Liver (tissue), 9 donors: ENCODE data around the gene LRMDA. TPM values are rescaled to one million over a fixed set of nuclear protein-coding genes. Genes with fewer than 3 reads are reported as not detected.

ENCODE experiments used
- DNase-seq: peaks from one replicate; pipeline ENCODE4 v3.0.0-alpha.2; 2017; ENCODE audit warnings: low spot score
- H3K27ac ChIP-seq, 2 donors: one replicate each; pipeline ENCODE4 v1.7.0; 2013; ENCODE audit warnings: inconsistent platforms in 2 of 2, low read length in 2 of 2, control low read depth in 1 of 2, low read depth in 1 of 2, mild to moderate bottlenecking in 1 of 2
- H3K27me3 ChIP-seq, 4 donors: one replicate each; pipeline versions ENCODE4 v1.6.1 to v1.7.0; 2013; ENCODE audit warnings: low read length in 3 of 4, inconsistent platforms in 1 of 4, mild to moderate bottlenecking in 1 of 4, moderate library complexity in 1 of 4; ENCODE audit not compliant: control insufficient read depth in 4 of 4, insufficient read depth in 4 of 4
- H3K36me3 ChIP-seq, 4 donors: one replicate each; pipeline versions ENCODE4 v1.6.1 to v1.7.0; 2013; ENCODE audit warnings: low read length in 3 of 4, mild to moderate bottlenecking in 3 of 4, low read depth in 1 of 4, moderate library complexity in 1 of 4; ENCODE audit not compliant: control insufficient read depth in 4 of 4, insufficient read depth in 3 of 4
- H3K4me1 ChIP-seq, 4 donors: one replicate each; pipeline versions ENCODE4 v1.6.1 to v1.7.0; 2013; ENCODE audit warnings: low read length in 3 of 4, mild to moderate bottlenecking in 3 of 4, moderate library complexity in 1 of 4; ENCODE audit not compliant: control insufficient read depth in 4 of 4, insufficient read depth in 4 of 4
- H3K4me3 ChIP-seq, 3 donors: one replicate each; pipeline versions ENCODE4 v1.6.1 to v1.7.0; 2013; ENCODE audit warnings: low read length in 3 of 3, control low read depth in 1 of 3, low read depth in 1 of 3, mild to moderate bottlenecking in 1 of 3
- H3K9ac ChIP-seq, 2 donors: one replicate each; pipeline ENCODE4 v1.7.0; 2013; ENCODE audit warnings: low read length in 2 of 2, mild to moderate bottlenecking in 2 of 2, moderate library complexity in 2 of 2, control low read depth in 1 of 2, low read depth in 1 of 2
- H3K9me3 ChIP-seq, 4 donors: one replicate each; pipeline versions ENCODE4 v1.6.1 to v1.7.0; 2013; ENCODE audit warnings: low read length in 3 of 4; ENCODE audit not compliant: control insufficient read depth in 4 of 4
- ATF3 ChIP-seq: IDR thresholded peaks from 2 replicates; pipeline ENCODE4 v1.6.1; 2016; ENCODE audit warnings: antibody characterized with exemption
- EGR1 ChIP-seq, 2 donors: IDR thresholded peaks; 2 replicates each; pipeline ENCODE4 v1.6.1; 2016 to 2018; ENCODE audit warnings: antibody characterized with exemption in 2 of 2, low read depth in 2 of 2
- FOXA1 ChIP-seq: IDR thresholded peaks from 2 replicates; pipeline ENCODE4 v1.6.1; 2016; ENCODE audit warnings: antibody characterized with exemption
- FOXA2 ChIP-seq: IDR thresholded peaks from 2 replicates; pipeline ENCODE4 v1.6.1; 2016; ENCODE audit warnings: antibody characterized with exemption
- GABPA ChIP-seq, 2 donors: IDR thresholded peaks in 1 of 2; conservative IDR thresholded peaks in 1 of 2; 2 replicates each; pipeline ENCODE4 v1.6.1; 2016; ENCODE audit warnings: antibody characterized with exemption in 2 of 2, mild to moderate bottlenecking in 1 of 2, moderate library complexity in 1 of 2
- HNF4A ChIP-seq, 2 donors: conservative IDR thresholded peaks; 2 replicates each; pipeline ENCODE4 v1.6.1; 2016; ENCODE audit warnings: antibody characterized with exemption in 2 of 2, mild to moderate bottlenecking in 2 of 2
- HNF4G ChIP-seq: IDR thresholded peaks from 2 replicates; pipeline ENCODE4 v1.6.1; 2016; ENCODE audit warnings: antibody characterized with exemption
- JUND ChIP-seq, 2 donors: IDR thresholded peaks; 2 replicates each; pipeline ENCODE4 v1.6.1; 2016; ENCODE audit warnings: antibody characterized with exemption in 2 of 2
- NR2F2 ChIP-seq: IDR thresholded peaks from 2 replicates; pipeline ENCODE4 v1.6.1; 2016; ENCODE audit warnings: antibody characterized with exemption
- RAD21 ChIP-seq, 2 donors: IDR thresholded peaks; 2 replicates each; pipeline ENCODE4 v1.6.1; 2016; ENCODE audit warnings: antibody characterized with exemption in 2 of 2, mild to moderate bottlenecking in 2 of 2
- RXRA ChIP-seq, 2 donors: IDR thresholded peaks; 2 replicates each; pipeline ENCODE4 v1.6.1; 2017 to 2018; ENCODE audit warnings: antibody characterized with exemption in 2 of 2, mild to moderate bottlenecking in 1 of 2
- SP1 ChIP-seq: IDR thresholded peaks from 2 replicates; pipeline ENCODE4 v1.6.1; 2018; ENCODE audit warnings: antibody characterized with exemption, mild to moderate bottlenecking
- TAF1 ChIP-seq: conservative IDR thresholded peaks from 2 replicates; pipeline ENCODE4 v1.6.1; 2016; ENCODE audit warnings: antibody characterized with exemption, mild to moderate bottlenecking
- YY1 ChIP-seq: IDR thresholded peaks from 2 replicates; pipeline ENCODE4 v1.6.1; 2016; ENCODE audit warnings: antibody characterized with exemption, mild to moderate bottlenecking
- WGBS: extraction: QIAGEN DNeasy Blood & Tissue Kit; methylation state at CpG from one replicate; pipeline ENCODE4 v1.1.7; 2013; 5-methylcytosine and 5-hydroxymethylcytosine counted together
- polyA plus RNA-seq, 2 donors: library from polyadenylated mRNA; stranded (reverse) in 1 of 2; unstranded in 1 of 2; fragments of 200-250 nt in 1 of 2; fragments of >200 nt in 1 of 2; fragmentation: Nextera tagmentation in 1 of 2; extraction: Ambion mirVana in 1 of 2; gene quantifications; one replicate each; pipeline versions ENCODE4 v1.2.1 to v1.2.3, GENCODE V29; 2013 to 2015
- total RNA-seq, 2 donors: library from RNA; depleted of rRNA; stranded (reverse); fragments of >200 nt; gene quantifications; one replicate each; pipeline ENCODE4 v1.2.3, GENCODE V29; 2014
- TF ChIP-seq, protein P1 (sequence below): fragments of 150-350 bp; IDR thresholded peaks from 2 replicates; pipeline ENCODE4 v1.5.1; 2017; ENCODE audit warnings: improper control_type of control experiment, low read depth, low read length; ENCODE audit not compliant: missing input control
- TF ChIP-seq, protein P2 (sequence below): IDR thresholded peaks from 2 replicates; pipeline ENCODE4 v1.6.1; 2016; ENCODE audit warnings: antibody characterized with exemption
- TF ChIP-seq, protein P3 (sequence below): IDR thresholded peaks from 2 replicates; pipeline ENCODE4 v1.6.1; 2016; ENCODE audit warnings: antibody characterized with exemption, mild to moderate bottlenecking
- TF ChIP-seq, protein P4 (sequence below): IDR thresholded peaks from 2 replicates; pipeline ENCODE4 v1.6.1; 2016; ENCODE audit warnings: antibody characterized with exemption
- donor health status: healthy.
- donor health status: healthy.
- donor health status: healthy.
- donor health status: healthy.
- donor health status: healthy.

The LRMDA gene
- total and polyA plus RNA-seq, 4 donors: 7.9 to 15.8 (median 11.3) TPM

DNA sequence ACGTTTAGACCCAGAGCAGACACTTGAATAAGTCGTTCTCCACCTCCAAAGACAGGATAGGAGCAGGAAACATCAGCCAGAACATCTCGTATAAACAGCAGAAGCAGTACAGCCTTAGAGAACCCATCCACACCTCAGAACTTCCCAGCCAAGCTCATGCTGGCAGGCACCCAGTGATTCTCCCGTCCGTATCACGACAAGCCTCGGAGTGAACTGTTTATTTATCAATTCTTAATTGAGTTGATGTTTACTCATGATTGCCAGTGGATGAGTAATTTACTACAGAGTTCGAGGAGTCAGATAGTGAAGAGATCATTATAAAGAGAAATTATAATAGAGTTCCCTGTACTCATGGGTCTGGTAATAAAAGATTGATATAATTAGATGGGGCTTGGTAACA lies 811.5 kb downstream of the LRMDA start (continued):
- TF ChIP-seq, protein P1, sequence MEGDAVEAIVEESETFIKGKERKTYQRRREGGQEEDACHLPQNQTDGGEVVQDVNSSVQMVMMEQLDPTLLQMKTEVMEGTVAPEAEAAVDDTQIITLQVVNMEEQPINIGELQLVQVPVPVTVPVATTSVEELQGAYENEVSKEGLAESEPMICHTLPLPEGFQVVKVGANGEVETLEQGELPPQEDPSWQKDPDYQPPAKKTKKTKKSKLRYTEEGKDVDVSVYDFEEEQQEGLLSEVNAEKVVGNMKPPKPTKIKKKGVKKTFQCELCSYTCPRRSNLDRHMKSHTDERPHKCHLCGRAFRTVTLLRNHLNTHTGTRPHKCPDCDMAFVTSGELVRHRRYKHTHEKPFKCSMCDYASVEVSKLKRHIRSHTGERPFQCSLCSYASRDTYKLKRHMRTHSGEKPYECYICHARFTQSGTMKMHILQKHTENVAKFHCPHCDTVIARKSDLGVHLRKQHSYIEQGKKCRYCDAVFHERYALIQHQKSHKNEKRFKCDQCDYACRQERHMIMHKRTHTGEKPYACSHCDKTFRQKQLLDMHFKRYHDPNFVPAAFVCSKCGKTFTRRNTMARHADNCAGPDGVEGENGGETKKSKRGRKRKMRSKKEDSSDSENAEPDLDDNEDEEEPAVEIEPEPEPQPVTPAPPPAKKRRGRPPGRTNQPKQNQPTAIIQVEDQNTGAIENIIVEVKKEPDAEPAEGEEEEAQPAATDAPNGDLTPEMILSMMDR: no peak
- TF ChIP-seq HNF4G: no peak
- TF ChIP-seq RXRA (IDR thresholded peaks at IDR 0.05): no peak
- TF ChIP-seq RAD21 (IDR thresholded peaks at IDR 0.05): no peak
- no peak for TF ChIP-seq FOXA1
- TF ChIP-seq NR2F2: no peak

GRCh38 chr10:76244061-76244686 lies 812.8 kb downstream of the LRMDA start:
- no peaks in the 10 kb centered on the region for H3K27me3 ChIP-seq
- TF ChIP-seq, protein P2, sequence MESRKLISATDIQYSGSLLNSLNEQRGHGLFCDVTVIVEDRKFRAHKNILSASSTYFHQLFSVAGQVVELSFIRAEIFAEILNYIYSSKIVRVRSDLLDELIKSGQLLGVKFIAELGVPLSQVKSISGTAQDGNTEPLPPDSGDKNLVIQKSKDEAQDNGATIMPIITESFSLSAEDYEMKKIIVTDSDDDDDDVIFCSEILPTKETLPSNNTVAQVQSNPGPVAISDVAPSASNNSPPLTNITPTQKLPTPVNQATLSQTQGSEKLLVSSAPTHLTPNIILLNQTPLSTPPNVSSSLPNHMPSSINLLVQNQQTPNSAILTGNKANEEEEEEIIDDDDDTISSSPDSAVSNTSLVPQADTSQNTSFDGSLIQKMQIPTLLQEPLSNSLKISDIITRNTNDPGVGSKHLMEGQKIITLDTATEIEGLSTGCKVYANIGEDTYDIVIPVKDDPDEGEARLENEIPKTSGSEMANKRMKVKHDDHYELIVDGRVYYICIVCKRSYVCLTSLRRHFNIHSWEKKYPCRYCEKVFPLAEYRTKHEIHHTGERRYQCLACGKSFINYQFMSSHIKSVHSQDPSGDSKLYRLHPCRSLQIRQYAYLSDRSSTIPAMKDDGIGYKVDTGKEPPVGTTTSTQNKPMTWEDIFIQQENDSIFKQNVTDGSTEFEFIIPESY: no peak
- TF ChIP-seq EGR1 (IDR thresholded peaks at IDR 0.05; ENCODE audit: low read depth in 2 of 2): no peak
- no peak for TF ChIP-seq SP1
- no peak for TF ChIP-seq ATF3
- TF ChIP-seq, protein P3, sequence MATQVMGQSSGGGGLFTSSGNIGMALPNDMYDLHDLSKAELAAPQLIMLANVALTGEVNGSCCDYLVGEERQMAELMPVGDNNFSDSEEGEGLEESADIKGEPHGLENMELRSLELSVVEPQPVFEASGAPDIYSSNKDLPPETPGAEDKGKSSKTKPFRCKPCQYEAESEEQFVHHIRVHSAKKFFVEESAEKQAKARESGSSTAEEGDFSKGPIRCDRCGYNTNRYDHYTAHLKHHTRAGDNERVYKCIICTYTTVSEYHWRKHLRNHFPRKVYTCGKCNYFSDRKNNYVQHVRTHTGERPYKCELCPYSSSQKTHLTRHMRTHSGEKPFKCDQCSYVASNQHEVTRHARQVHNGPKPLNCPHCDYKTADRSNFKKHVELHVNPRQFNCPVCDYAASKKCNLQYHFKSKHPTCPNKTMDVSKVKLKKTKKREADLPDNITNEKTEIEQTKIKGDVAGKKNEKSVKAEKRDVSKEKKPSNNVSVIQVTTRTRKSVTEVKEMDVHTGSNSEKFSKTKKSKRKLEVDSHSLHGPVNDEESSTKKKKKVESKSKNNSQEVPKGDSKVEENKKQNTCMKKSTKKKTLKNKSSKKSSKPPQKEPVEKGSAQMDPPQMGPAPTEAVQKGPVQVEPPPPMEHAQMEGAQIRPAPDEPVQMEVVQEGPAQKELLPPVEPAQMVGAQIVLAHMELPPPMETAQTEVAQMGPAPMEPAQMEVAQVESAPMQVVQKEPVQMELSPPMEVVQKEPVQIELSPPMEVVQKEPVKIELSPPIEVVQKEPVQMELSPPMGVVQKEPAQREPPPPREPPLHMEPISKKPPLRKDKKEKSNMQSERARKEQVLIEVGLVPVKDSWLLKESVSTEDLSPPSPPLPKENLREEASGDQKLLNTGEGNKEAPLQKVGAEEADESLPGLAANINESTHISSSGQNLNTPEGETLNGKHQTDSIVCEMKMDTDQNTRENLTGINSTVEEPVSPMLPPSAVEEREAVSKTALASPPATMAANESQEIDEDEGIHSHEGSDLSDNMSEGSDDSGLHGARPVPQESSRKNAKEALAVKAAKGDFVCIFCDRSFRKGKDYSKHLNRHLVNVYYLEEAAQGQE: no peak
- TF ChIP-seq HNF4A (conservative IDR thresholded peaks at IDR 0.05): no peak
- TF ChIP-seq, protein P4, sequence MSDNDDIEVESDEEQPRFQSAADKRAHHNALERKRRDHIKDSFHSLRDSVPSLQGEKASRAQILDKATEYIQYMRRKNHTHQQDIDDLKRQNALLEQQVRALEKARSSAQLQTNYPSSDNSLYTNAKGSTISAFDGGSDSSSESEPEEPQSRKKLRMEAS: no peak
- TF ChIP-seq JUND (IDR thresholded peaks at IDR 0.05): no peak
- TF ChIP-seq TAF1: no peak
- TF ChIP-seq RAD21 (IDR thresholded peaks at IDR 0.05): no peak
- TF ChIP-seq FOXA2: no peak
- TF ChIP-seq, protein P1: no peak
- TF ChIP-seq RXRA (IDR thresholded peaks at IDR 0.05): no peak
- TF ChIP-seq GABPA (IDR thresholded peaks at IDR 0.05 in 1 of 2, conservative IDR thresholded peaks at IDR 0.05 in 1 of 2): no peak
- TF ChIP-seq NR2F2: no peak
- no peak for TF ChIP-seq YY1
- TF ChIP-seq HNF4G: no peak
- H3K4me1 ChIP-seq: no peaks in the 10 kb centered on the region
- H3K9ac ChIP-seq: no peak overlapping the region
- no peak overlapping the region for H3K4me3 ChIP-seq
- H3K27ac ChIP-seq: no peak overlapping the region
- H3K36me3 ChIP-seq: no peaks in the 10 kb centered on the region
- H3K9me3 ChIP-seq: no peaks in the 10 kb centered on the region
- WGBS: 89% methylated on average over 5 of the region's 5 CpGs
- DNase-seq: no peak
